AG10803 (cell line): Measurements from ENCODE around the gene PHOSPHO2.

ENCODE experiments used
- DNase-seq: peaks from one replicate; pipeline ENCODE4 v3.0.0; 2010; ENCODE audit warnings: low read depth
- H3K4me3 ChIP-seq: 2 replicates; pipeline ENCODE4 v1.5.1; 2011; ENCODE audit warnings: mild to moderate bottlenecking, low read length, control low read depth
- TF ChIP-seq, protein P1 (sequence below): conservative IDR thresholded peaks from 2 replicates; pipeline ENCODE4 v1.5.1; 2011; ENCODE audit warnings: mild to moderate bottlenecking, low read length, control low read depth, inconsistent platforms

The PHOSPHO2 gene

GRCh38 chr2:169743549-169743948 is 49.3 kb downstream of the PHOSPHO2 start:
- no peak for DNase-seq
- no peak overlapping the region for H3K4me3 ChIP-seq
- TF ChIP-seq, protein P1, sequence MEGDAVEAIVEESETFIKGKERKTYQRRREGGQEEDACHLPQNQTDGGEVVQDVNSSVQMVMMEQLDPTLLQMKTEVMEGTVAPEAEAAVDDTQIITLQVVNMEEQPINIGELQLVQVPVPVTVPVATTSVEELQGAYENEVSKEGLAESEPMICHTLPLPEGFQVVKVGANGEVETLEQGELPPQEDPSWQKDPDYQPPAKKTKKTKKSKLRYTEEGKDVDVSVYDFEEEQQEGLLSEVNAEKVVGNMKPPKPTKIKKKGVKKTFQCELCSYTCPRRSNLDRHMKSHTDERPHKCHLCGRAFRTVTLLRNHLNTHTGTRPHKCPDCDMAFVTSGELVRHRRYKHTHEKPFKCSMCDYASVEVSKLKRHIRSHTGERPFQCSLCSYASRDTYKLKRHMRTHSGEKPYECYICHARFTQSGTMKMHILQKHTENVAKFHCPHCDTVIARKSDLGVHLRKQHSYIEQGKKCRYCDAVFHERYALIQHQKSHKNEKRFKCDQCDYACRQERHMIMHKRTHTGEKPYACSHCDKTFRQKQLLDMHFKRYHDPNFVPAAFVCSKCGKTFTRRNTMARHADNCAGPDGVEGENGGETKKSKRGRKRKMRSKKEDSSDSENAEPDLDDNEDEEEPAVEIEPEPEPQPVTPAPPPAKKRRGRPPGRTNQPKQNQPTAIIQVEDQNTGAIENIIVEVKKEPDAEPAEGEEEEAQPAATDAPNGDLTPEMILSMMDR: no peak

GRCh38 chr2:169746240-169746639 is 52.0 kb downstream of the PHOSPHO2 start:
- TF ChIP-seq, protein P1: no peak
- DNase-seq: no peak
- no peak overlapping the region for H3K4me3 ChIP-seq

GRCh38 chr2:169748319-169748718 is 54.0 kb downstream of the PHOSPHO2 start:
- TF ChIP-seq, protein P1: no peak
- no peak for DNase-seq
- no peak overlapping the region for H3K4me3 ChIP-seq
